Nephron (organoid): ENCODE measurements around the gene MRPL42.
A peak's percentile ranks its signal among the peaks of the same experiment; 100 is the strongest.
"Not testable (repeated sequence)": the region's sequence is repeated elsewhere in the genome, so short reads cannot be mapped to it uniquely, and the experiment has no call there.

Experiments
- H3K27ac Mint-ChIP-seq, 3 experiments: 2 replicates each; pipeline ENCODE4 v1.8.0; 2020; ENCODE audit warnings: mixed read lengths in 3 of 3, mild to moderate bottlenecking in 2 of 3, moderate library complexity in 1 of 3
- H3K27me3 Mint-ChIP-seq: 2 replicates; pipeline ENCODE4 v1.8.0; 2021; ENCODE audit warnings: low read depth, mild to moderate bottlenecking, moderate library complexity, mixed read lengths
- H3K36me3 Mint-ChIP-seq: 2 replicates; pipeline ENCODE4 v1.8.0; 2020; ENCODE audit warnings: low read depth, mixed read lengths
- H3K4me1 Mint-ChIP-seq: 2 replicates; pipeline ENCODE4 v1.8.0; 2020; ENCODE audit warnings: mixed read lengths
- H3K4me3 Mint-ChIP-seq, 3 experiments: 2 replicates each; pipeline ENCODE4 v1.8.0; 2020; ENCODE audit warnings: mild to moderate bottlenecking in 3 of 3, mixed read lengths in 3 of 3, moderate library complexity in 2 of 3
- H3K9me3 Mint-ChIP-seq: 2 replicates; pipeline ENCODE4 v1.8.0; 2020; ENCODE audit warnings: mixed read lengths
- TF ChIP-seq, protein P1 (sequence below), 3 experiments: fragments of 200-600 bp; sonication (generic); IDR thresholded peaks; one replicate each; pipeline ENCODE4 v1.5.0; 2021; ENCODE audit warnings: antibody characterized with exemption in 3 of 3; ENCODE audit not compliant: unreplicated experiment in 3 of 3

The MRPL42 gene

DNA sequence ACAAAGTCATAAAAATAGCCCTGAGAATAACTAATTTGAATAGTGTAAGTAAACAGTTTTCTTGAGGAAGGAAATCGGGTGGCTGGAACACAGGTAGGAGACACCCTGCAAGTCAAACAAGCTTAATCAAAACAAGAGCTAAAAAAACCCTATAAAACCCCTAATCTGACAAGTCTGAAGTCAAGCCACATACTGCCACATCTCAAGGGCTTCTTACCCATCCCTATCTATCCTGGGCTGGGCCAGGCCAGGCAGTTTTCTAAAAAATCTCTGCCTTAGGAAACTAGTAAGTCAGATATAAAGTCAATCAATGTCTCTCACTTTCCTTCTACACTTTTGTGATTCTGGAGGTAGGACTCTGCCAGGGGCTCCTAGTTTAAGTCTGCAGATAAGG, 40.9 kb upstream of the MRPL42 start:
- H3K27ac Mint-ChIP-seq = peak overlapping the region; percentile 64 to 91 (median 77)
- no peaks in the 10 kb centered on the region for H3K36me3 Mint-ChIP-seq
- no peaks in the 10 kb centered on the region for H3K27me3 Mint-ChIP-seq
- H3K4me1 Mint-ChIP-seq = peaks cover 67% of the 10 kb centered on the region
- H3K4me3 Mint-ChIP-seq = peak overlapping the region in 1 of 3 experiments; percentile 31
- H3K9me3 Mint-ChIP-seq = no peaks in the 10 kb centered on the region
- TF ChIP-seq, protein P1, sequence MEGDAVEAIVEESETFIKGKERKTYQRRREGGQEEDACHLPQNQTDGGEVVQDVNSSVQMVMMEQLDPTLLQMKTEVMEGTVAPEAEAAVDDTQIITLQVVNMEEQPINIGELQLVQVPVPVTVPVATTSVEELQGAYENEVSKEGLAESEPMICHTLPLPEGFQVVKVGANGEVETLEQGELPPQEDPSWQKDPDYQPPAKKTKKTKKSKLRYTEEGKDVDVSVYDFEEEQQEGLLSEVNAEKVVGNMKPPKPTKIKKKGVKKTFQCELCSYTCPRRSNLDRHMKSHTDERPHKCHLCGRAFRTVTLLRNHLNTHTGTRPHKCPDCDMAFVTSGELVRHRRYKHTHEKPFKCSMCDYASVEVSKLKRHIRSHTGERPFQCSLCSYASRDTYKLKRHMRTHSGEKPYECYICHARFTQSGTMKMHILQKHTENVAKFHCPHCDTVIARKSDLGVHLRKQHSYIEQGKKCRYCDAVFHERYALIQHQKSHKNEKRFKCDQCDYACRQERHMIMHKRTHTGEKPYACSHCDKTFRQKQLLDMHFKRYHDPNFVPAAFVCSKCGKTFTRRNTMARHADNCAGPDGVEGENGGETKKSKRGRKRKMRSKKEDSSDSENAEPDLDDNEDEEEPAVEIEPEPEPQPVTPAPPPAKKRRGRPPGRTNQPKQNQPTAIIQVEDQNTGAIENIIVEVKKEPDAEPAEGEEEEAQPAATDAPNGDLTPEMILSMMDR (IDR thresholded peaks at IDR 0.05; ENCODE audit: unreplicated experiment in 3 of 3) = no peak

GRCh38 chr12:93427779-93428564, 39.3 kb upstream of the MRPL42 start:
- TF ChIP-seq, protein P1 (IDR thresholded peaks at IDR 0.05; ENCODE audit: unreplicated experiment in 3 of 3) = no peak
- Mint-ChIP-seq H3K9me3 (no peaks in the 10 kb centered on the region), H3K36me3 (no peaks in the 10 kb centered on the region), H3K4me1 (peaks cover 64% of the 10 kb centered on the region), H3K4me3 (peak overlapping the region in 1 of 3 experiments; percentile 13), H3K27me3 (no peaks in the 10 kb centered on the region), H3K27ac (peak overlapping the region; percentile 49 to 80 (median 65))

DNA sequence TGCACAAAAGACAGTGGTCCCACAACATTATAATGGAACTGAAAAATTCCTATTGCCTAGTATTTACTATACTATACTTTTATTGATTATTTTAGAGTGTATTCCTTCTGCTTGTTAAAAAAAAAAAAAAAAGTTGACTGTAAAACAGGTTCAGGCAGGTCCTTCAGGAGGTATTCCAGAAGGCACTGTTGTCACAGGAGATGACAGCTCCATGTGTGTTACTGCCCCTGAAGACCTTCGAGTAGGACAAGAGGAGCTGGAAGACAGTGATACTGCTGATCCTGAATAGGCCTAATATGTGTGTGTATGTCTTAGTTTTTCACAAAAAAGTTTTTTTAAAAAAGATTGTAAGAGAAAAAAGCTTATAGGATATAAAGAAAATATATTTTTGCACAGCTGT, 37.9 kb upstream of the MRPL42 start:
- no peaks in the 10 kb centered on the region for H3K36me3 Mint-ChIP-seq
- peaks cover 56% of the 10 kb centered on the region for H3K4me1 Mint-ChIP-seq
- H3K27me3 Mint-ChIP-seq = no peaks in the 10 kb centered on the region
- H3K4me3 Mint-ChIP-seq = no peak overlapping the region
- H3K27ac Mint-ChIP-seq = no peak overlapping the region
- TF ChIP-seq, protein P1 (IDR thresholded peaks at IDR 0.05; ENCODE audit: unreplicated experiment in 3 of 3) = no peak
- no peaks in the 10 kb centered on the region for H3K9me3 Mint-ChIP-seq

- H3K27me3 Mint-ChIP-seq = no peaks in the 10 kb centered on the region
- H3K9me3 Mint-ChIP-seq = no peaks in the 10 kb centered on the region
- peaks cover 53% of the 10 kb centered on the region for H3K4me1 Mint-ChIP-seq
- TF ChIP-seq, protein P1 (IDR thresholded peaks at IDR 0.05; ENCODE audit: unreplicated experiment in 3 of 3) = no peak
- peak overlapping the region; percentile 24 to 43 (median 39) for H3K27ac Mint-ChIP-seq
- no peaks in the 10 kb centered on the region for H3K36me3 Mint-ChIP-seq
- H3K4me3 Mint-ChIP-seq = no peak overlapping the region
Observed at GRCh38 chr12:93429852-93430251, 37.5 kb upstream of the MRPL42 start.

GRCh38 chr12:93430280-93430679, 37.0 kb upstream of the MRPL42 start:
- Mint-ChIP-seq H3K27ac (peak overlapping the region; percentile 24 to 43 (median 39)), H3K36me3 (no peaks in the 10 kb centered on the region), H3K27me3 (no peaks in the 10 kb centered on the region), H3K9me3 (no peaks in the 10 kb centered on the region), H3K4me1 (peaks cover 49% of the 10 kb centered on the region), H3K4me3 (no peak overlapping the region)
- TF ChIP-seq, protein P1 (IDR thresholded peaks at IDR 0.05; ENCODE audit: unreplicated experiment in 3 of 3) = no peak

GRCh38 chr12:93432031-93432430, 35.3 kb upstream of the MRPL42 start:
- H3K27me3 Mint-ChIP-seq, H3K36me3 Mint-ChIP-seq, H3K27ac Mint-ChIP-seq, H3K4me3 Mint-ChIP-seq, H3K9me3 Mint-ChIP-seq: not testable (repeated sequence)
- H3K4me1 Mint-ChIP-seq = peaks cover 36% of the 10 kb centered on the region
